22Rv1 (cell line): Measurements from ENCODE around the gene SRSF3.
A peak's percentile ranks its signal among the peaks of the same experiment; 100 is the strongest.

ENCODE experiments used
- H3K27ac ChIP-seq: fragments of 450-650 bp; 2 replicates; pipeline ENCODE4 v1.5.1; 2017
- ZFX ChIP-seq: fragments of 450-650 bp; IDR thresholded peaks from 2 replicates; pipeline ENCODE4 v1.6.1; 2017; ENCODE audit warnings: antibody characterized with exemption, borderline replicate concordance
- TF ChIP-seq, protein P1 (sequence below): fragments of 450-650 bp; IDR thresholded peaks from 2 replicates; pipeline ENCODE4 v1.5.1; 2017; ENCODE audit warnings: mild to moderate bottlenecking

Gene SRSF3

DNA sequence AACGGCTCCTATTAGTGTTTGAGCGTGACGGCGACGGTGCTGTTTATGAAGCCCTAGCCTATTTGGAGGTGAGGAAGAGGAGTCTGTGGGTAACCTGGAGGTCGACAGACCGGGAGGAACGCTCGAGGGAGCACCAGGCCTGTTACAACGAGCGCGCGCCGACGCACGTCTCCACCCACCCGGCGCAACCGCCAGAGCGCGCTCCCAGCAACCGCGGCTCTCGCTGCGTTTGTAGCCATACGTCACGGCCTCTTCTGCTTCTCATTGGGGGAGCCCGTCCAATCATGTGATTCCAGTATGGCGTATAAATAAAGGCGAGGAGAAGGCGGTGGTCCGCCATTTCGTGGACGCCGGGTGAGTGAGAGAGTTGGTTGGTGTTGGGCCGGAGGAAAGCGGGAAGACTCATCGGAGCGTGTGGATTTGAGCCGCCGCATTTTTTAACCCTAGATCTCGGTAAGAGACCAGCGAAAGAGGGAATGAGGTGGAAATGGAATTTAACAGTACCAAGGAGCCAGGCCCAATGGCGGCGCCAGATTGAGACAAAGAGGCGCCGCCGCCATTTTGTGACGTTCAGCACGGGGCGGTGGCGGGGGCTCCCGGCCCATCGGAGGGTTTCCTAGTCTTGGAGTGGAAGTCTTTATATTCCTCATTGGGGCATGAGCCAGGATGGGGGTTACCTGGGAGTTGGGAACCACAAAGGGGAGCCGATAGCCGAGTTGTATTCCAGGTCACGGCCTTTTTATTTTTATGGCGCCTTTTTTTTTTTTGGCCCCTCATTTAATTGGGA is at the start of gene SRSF3:
Gene SRSF3 (plus strand): TSS at position 334 of the 787 bp plus-strand sequence. CDS start 2,401 bp downstream, outside the sequence.
- TF ChIP-seq, protein P1, sequence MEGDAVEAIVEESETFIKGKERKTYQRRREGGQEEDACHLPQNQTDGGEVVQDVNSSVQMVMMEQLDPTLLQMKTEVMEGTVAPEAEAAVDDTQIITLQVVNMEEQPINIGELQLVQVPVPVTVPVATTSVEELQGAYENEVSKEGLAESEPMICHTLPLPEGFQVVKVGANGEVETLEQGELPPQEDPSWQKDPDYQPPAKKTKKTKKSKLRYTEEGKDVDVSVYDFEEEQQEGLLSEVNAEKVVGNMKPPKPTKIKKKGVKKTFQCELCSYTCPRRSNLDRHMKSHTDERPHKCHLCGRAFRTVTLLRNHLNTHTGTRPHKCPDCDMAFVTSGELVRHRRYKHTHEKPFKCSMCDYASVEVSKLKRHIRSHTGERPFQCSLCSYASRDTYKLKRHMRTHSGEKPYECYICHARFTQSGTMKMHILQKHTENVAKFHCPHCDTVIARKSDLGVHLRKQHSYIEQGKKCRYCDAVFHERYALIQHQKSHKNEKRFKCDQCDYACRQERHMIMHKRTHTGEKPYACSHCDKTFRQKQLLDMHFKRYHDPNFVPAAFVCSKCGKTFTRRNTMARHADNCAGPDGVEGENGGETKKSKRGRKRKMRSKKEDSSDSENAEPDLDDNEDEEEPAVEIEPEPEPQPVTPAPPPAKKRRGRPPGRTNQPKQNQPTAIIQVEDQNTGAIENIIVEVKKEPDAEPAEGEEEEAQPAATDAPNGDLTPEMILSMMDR, result peak; percentile 56
- TF ChIP-seq ZFX, result no peak
- H3K27ac ChIP-seq, result peak within 1 kb of the TSS; percentile 99

DNA sequence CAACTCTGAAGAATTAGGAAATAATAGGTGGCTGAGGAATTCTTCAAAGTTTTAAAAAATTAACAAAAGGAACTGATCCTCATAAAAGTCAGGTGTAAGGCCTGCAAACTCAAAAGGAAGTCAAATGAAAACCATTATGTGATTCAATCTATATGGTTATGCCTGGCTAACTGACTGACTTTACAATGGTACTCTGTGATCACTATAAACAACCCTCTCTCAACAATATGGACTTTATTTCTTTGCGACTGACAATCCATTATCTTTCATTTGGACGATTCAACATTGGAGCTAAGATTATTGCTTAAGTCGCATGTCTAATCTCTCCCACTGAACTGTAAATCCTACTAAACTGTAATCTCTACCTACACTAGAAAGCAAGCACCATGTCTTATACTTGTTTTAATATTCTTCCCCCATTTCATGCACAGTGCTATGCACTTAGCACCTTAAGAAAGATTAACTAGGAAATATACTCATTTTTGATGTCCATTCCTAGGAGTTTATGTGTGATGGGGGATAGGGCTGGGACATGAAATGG is 48.3 kb upstream of the SRSF3 start:
- TF ChIP-seq ZFX, result no peak
- TF ChIP-seq, protein P1, result no peak
- H3K27ac ChIP-seq, result no peak overlapping the region

DNA sequence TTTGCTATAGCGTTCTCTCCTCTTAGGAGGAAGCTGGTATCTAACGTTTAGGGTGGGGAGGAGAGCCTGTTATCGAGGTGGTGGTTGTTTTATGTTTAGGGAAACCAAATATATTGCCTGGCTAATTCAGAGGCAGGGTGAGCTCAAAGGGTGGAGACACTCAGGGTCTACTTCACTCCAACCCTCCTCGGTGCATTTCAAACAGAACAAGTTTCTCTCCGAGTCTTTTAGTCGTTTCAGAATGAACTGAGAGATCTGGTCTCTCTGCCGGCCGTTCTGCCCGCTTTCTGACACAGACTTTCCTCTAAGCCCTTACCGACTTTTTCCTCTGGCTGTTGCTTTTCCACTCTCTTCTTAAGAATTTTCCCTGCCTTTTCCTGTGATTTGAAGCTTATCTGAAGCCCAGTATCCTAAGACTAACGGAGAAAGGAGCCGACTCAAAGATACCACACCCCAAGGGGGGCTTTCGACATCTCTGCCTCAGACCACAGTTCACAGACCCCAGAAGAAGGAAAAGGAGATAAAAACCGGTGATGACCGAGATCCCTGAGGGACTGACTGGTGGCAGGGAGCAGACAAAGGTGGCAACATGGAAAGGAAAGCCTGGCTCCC is 47.7 kb upstream of the SRSF3 start:
- no peak for TF ChIP-seq ZFX
- TF ChIP-seq, protein P1, result no peak
- peak overlapping the region; percentile 64 for H3K27ac ChIP-seq

DNA sequence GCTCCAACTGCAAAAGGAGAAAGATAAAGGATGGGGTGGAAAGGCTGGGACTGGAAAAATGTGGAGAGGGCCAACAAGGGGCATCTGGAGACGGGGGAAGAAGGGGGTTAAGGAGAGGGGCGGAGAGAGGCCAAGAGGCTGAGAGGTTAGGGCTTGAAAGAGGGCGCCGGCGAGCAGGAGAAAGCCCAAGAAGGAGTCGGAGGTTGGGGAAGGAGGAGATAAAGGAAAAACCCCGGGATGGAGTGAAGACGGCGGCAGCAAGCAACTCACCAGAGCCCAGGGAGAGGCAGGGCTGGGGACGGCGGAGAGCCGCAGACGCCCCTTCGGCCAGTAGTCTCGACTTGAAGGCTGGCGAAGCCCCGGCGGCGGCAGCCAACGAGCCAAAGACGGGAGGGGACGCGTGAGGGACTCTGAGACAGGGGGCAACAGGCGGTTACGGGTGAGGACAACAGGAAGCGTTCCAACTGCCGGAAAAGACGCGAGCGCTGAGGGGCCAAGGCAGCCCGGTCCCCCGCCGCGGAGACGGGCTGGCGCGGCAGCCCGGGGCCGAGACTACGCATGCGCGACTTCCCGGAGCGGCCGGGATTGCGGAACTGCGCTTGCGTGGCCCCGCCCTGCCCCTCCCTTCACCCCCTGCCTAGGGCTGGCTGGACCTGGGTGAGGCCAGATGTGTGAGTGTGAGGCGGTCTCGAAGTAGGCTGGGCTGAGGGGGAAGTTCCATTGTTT is 47.1 kb upstream of the SRSF3 start, which contains the start of gene STK38:
Gene STK38 (minus strand): TSS at position 560 of the 726 bp plus-strand sequence. CDS start 7,277 bp downstream, outside the sequence.
- H3K27ac ChIP-seq, result peak within 1 kb of the TSS; percentile 64
- no peak for TF ChIP-seq ZFX
- TF ChIP-seq, protein P1, result peak; percentile 59

DNA sequence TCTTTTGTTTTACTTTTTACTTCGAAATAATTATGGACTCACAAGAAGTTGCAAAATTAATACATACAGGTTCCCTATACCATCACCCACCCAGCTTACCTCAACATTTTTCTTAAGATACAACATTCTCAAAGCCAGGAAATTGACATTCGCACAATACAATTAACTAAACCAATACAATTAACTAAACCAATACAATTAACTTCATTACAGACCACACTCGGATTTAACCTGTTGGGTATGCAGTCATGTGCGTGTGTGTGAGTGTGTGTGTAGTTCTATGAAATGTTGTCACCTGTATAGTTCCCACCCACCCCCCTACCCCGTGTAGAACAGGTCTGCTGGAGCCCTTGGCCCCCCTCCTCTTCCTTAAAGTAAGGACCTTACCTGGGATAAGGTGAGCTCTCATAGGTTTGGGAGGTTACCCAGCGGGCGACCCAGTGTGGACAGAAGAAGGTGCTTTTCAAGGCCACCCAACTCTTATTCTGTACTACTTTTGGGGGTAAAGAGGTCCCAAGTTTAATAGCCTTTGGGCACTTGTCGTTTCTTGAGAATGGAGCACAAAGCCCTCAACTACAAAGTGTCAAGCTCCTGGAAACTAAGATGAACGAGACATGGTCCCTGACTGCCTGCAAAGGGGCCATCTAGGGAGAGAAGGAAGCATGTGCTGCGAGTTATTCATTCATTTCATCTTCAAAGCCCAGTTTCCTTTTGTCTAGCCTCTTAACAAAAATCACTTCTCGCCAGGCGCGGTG is 46.3 kb upstream of the SRSF3 start:
- H3K27ac ChIP-seq, result peak overlapping the region; percentile 64; the same call in 1 of the 2 replicates
- TF ChIP-seq, protein P1, result no peak
- no peak for TF ChIP-seq ZFX

DNA sequence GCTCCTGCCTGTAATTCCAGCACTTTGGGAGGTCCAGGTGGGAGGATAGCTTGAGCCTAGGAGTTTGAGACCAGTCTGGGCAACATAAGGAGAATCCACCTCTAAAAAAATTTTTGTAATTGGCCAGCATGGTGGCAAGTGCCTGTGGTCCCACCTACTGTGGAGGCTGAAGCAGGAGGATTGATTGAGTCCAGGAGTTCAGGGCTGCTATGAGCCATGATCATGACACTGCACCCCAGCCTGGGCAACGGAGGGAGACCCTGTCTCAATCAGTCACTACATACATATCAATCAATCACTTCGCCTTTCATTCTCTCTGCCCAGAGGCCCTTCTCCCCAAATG is 45.8 kb upstream of the SRSF3 start:
- TF ChIP-seq, protein P1, result no peak
- no peak for TF ChIP-seq ZFX
- no peak overlapping the region for H3K27ac ChIP-seq
